T-helper 2 cell treated with Interferon-gamma antibody and Interleukin-4, amounts not matched to agents 5 μg/mL and 100 μg/mL, for 36 hours (primary cell): Measurements from ENCODE around the gene ZSCAN21.

ENCODE experiments used
- DNase-seq: peaks from one replicate; pipeline ENCODE4 v3.0.0; 2021; ENCODE audit warnings: low spot score
- H3K27ac Mint-ChIP-seq: one replicate; pipeline ENCODE4 v1.8.0; 2021; ENCODE audit warnings: mild to moderate bottlenecking, mixed read lengths
- H3K27me3 Mint-ChIP-seq: one replicate; pipeline ENCODE4 v1.8.0; 2021; ENCODE audit warnings: low read depth, mixed read lengths
- H3K36me3 Mint-ChIP-seq: one replicate; pipeline ENCODE4 v1.8.0; 2021; ENCODE audit warnings: low read depth, mixed read lengths
- H3K4me1 Mint-ChIP-seq: one replicate; pipeline ENCODE4 v1.8.0; 2021; ENCODE audit warnings: low read depth, mixed read lengths
- H3K4me3 Mint-ChIP-seq: one replicate; pipeline ENCODE4 v1.8.0; 2022; ENCODE audit warnings: mild to moderate bottlenecking, moderate library complexity, mixed read lengths
- H3K9me3 Mint-ChIP-seq: one replicate; pipeline ENCODE4 v1.8.0; 2021; ENCODE audit warnings: mixed read lengths

ZSCAN21 gene

GRCh38 chr7:100107125-100107737, 57.7 kb downstream of the ZSCAN21 start:
- Mint-ChIP-seq H3K4me1 (peaks cover 9% of the 10 kb centered on the region), H3K4me3 (no peak overlapping the region), H3K27me3 (no peaks in the 10 kb centered on the region), H3K9me3 (no peaks in the 10 kb centered on the region), H3K27ac (no peak overlapping the region), H3K36me3 (peaks cover 33% of the 10 kb centered on the region)
- no peak for DNase-seq

- H3K36me3 Mint-ChIP-seq = peaks cover 34% of the 10 kb centered on the region
- H3K27ac Mint-ChIP-seq = no peak overlapping the region
- no peaks in the 10 kb centered on the region for H3K9me3 Mint-ChIP-seq
- peaks cover 3% of the 10 kb centered on the region for H3K4me1 Mint-ChIP-seq
- no peaks in the 10 kb centered on the region for H3K27me3 Mint-ChIP-seq
- H3K4me3 Mint-ChIP-seq = no peak overlapping the region
- DNase-seq = no peak
These were observed 58.3 kb downstream of the ZSCAN21 start for GRCh38 chr7:100107890-100108289.

GRCh38 chr7:100109521-100110163, 60.1 kb downstream of the ZSCAN21 start:
- H3K27ac Mint-ChIP-seq = no peak overlapping the region

GRCh38 chr7:100111156-100111555, 61.6 kb downstream of the ZSCAN21 start:
- Mint-ChIP-seq H3K4me3 (no peak overlapping the region), H3K9me3 (no peaks in the 10 kb centered on the region), H3K27ac (no peak overlapping the region), H3K27me3 (no peaks in the 10 kb centered on the region), H3K4me1 (no peaks in the 10 kb centered on the region), H3K36me3 (peaks cover 43% of the 10 kb centered on the region)
- no peak for DNase-seq

More at GRCh38 chr7:100109521-100110163, 60.1 kb downstream of the ZSCAN21 start:
- Mint-ChIP-seq H3K4me1 (no peaks in the 10 kb centered on the region), H3K4me3 (no peak overlapping the region), H3K36me3 (peaks cover 39% of the 10 kb centered on the region), H3K27me3 (no peaks in the 10 kb centered on the region), H3K9me3 (no peaks in the 10 kb centered on the region)
- no peak for DNase-seq

- Mint-ChIP-seq H3K27me3 (no peaks in the 10 kb centered on the region), H3K27ac (no peak overlapping the region), H3K4me1 (no peaks in the 10 kb centered on the region), H3K36me3 (peaks cover 43% of the 10 kb centered on the region), H3K9me3 (no peaks in the 10 kb centered on the region), H3K4me3 (no peak overlapping the region)
- DNase-seq = no peak
These were observed 62.3 kb downstream of the ZSCAN21 start for GRCh38 chr7:100111914-100112313.
